ENCODE measurements around the gene CSPG4.
A peak's percentile ranks its signal among the peaks of the same experiment; 100 is the strongest.
"Not testable (repeated sequence)": the region's sequence is repeated elsewhere in the genome, so short reads cannot be mapped to it uniquely, and the experiment has no call there.

Gene CSPG4

DNA sequence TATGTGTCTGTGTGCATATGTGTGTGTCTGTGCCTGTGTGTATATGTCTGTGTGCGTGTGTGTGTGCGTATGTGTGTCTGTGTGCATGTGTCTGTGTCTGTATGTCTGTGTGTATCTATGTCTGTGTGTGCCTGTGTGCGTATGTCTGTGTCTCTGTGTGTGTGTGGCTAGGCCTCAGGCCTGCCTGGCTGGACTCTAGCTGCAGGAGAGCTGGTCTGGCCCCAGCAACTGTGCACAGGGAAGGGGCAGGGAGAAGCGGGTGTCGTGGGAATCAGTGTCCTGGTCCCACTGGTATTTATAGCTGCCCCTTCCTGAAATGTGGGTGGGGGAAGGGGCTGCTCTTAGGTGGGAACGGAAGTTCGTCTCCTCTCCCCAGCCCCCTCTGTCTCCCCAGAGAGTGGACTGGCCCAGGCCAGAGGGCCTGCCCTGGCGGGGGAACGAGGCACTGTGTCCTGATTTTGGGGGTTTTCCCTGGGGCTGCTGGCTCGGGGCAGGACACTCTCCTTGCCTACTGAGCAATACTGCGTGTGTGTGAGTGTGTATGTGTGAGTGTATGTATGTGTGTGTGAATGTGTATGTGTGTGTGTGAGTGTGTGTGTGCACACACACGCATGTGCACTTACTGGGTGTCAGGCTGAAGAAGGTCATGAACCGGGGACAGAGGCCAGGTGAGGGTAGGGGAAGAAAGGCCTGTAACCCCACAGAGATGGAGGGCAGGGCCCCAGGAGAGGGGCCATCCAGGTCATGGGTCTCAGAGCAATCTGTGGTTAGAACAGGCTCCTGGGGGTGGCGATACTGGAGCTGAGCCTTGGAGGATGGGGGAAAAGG is 6.6 kb downstream of the CSPG4 start:
- DNase-seq (ENCODE audit: low read depth, low spot score): no peak

- not testable (repeated sequence) for DNase-seq (ENCODE audit: low read depth, low spot score)
Measured at GRCh38 chr15:75705375-75705774, 7.3 kb downstream of the CSPG4 start.

DNA sequence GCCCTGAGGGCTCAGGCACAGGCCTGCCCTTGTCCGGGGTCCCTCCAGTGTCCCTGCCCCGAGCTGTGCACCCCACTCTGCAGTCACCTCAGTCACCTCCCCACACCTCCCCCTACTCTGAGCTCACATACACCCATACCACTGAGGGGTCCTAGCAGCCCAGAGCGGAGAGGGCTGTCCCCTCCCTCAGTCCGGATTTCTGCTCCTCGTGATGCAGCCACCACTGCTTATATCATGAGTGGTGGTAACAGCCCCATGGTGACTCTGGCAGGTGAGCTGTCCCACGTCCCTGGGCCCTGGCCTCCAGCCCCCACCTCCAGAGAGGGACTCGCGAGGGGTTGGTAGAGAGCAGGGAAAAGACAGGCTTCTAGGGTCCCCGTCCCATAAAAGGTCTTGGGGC is 8.0 kb downstream of the CSPG4 start:
- DNase-seq (ENCODE audit: low read depth, low spot score): no peak

- no peak for DNase-seq (ENCODE audit: low read depth, low spot score)
Measured at GRCh38 chr15:75704263-75704615, 8.4 kb downstream of the CSPG4 start.

- DNase-seq (ENCODE audit: low read depth, low spot score): not testable (repeated sequence)
Measured at GRCh38 chr15:75703440-75704262, 9.0 kb downstream of the CSPG4 start.

DNA sequence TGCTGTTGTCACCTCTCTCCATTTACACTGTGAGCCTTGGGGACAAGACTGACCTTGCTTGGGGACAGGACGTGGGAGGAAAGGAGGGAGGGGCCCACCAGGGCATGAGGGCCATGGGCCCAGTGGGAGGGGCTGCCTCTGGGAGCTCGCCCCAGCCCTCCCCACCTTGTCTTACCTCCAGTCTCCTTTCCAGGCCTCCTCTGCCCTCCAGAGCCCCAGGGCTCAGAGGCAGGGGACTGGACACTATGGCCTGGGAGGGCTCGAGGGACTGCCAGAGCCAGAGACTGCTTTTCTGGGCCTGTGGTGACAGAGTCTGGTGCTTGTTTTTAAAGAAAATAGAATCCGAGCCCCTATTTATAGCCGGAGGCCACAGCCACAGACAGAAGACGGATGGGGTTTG is 10.2 kb downstream of the CSPG4 start:
- DNase-seq (ENCODE audit: low read depth, low spot score): no peak

DNA sequence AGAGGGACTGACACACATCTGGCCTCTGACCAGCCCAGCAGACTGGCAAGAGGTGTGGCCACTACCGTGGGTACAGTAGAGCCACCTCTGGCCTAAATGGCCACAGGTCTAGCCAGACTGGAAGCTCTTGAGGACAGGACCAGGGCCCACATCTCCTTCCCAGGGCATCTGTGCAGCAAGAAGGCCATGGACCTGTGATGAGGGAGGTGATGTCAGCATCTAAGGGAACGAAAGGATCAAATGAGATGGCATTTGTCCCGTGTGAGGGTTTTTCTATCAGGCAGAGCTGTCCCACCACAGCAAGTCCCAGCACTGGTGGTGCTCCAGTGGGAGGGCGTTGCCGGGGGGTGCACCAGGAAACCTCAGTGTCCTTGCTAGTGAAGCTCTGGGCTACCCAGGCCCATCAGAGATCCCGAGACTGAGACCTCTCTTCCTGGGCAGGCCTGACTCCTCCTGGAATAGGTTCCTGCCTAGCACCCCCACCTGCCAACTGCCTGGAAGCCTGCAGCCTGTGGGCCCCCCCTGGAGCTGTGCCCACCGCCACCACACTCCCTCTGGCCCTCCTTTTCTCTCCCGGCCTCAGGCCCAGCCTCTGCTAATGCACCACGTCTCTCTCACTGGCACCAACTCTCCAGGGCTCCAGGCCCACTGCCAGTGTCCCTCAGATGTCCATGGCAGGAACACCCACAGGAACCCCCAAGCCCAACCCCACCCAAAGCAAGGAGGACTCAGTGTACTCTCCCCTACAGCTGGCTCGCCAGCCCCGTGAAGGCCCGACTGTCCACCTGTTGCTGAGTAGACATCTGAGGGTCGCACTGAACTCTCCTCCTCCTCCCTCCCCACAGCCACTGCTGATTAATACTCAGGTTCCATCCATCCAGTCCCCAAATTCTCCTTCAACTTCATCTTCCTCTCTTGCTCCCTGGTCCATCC is 11.3 kb downstream of the CSPG4 start:
- not testable (repeated sequence) for DNase-seq (ENCODE audit: low read depth, low spot score)

GRCh38 chr15:75699961-75700874 is 12.4 kb downstream of the CSPG4 start:
- DNase-seq (ENCODE audit: low read depth, low spot score): peak; percentile 76

GRCh38 chr15:75699517-75699916 is 13.1 kb downstream of the CSPG4 start:
- DNase-seq (ENCODE audit: low read depth, low spot score): not testable (repeated sequence)

DNA sequence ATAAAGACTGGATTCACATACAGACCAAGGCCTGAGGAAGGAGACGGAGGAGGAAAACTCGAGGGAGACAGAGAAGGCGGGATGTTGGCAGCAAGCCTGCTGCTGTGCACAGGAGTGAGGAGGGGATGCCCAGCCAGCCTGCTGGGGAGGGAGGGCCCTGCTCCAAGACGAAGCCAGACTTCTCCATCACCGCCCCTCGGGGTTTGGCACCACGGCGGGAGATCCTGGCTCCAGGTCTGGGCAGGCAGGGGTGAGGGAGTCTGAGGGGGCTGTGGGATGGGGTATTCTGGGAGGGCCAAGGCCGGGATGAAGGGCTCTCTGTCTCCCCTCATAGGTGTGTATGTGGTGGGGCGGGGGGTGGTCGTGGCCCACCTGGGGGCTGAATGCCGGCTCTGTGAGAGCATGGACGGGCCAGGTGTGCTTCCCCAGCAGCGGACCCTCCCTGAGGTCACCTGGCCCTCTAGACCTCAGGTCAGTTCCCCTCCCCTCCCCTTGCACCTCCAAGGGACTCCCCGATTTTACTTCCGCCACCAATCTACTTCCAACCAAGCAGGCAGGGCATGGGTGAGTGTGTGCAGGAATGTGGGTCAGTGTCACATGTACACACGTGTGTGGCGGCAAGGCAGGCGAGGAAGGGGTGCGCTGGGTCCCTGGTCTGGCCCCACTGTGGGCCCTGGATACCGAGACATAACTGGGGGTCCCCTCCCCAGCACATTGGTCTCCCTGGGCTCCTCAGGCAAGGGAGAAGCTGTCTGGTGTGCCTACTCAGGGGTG is 14.5 kb downstream of the CSPG4 start:
- DNase-seq (ENCODE audit: low read depth, low spot score): peak; percentile 48

- peak; percentile 36 for DNase-seq (ENCODE audit: low read depth, low spot score)
Measured at GRCh38 chr15:75697523-75697922, 15.1 kb downstream of the CSPG4 start.

DNA sequence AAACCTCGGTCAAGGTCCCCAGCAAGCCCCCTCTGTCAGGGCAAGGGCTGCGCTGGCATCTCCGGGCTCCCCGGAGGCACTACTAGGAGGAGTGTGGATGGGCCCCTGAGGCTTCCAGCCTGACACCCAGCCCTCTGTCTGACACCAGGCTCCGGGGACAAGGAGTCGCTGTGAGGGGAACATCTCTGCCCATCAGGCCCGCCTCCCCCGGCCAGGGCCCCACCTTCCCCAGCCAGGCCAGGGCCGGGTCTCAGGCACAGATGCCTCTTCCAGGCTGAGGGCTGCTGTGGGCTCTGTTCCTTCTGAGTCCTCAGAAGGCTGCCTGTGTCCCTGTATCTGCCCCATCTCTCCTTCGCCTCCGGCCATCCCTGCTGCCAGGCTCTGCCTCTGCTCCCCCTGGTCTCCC is 15.8 kb downstream of the CSPG4 start:
- DNase-seq (ENCODE audit: low read depth, low spot score): no peak

GRCh38 chr15:75696311-75696720 is 16.3 kb downstream of the CSPG4 start:
- DNase-seq (ENCODE audit: low read depth, low spot score): no peak

DNA sequence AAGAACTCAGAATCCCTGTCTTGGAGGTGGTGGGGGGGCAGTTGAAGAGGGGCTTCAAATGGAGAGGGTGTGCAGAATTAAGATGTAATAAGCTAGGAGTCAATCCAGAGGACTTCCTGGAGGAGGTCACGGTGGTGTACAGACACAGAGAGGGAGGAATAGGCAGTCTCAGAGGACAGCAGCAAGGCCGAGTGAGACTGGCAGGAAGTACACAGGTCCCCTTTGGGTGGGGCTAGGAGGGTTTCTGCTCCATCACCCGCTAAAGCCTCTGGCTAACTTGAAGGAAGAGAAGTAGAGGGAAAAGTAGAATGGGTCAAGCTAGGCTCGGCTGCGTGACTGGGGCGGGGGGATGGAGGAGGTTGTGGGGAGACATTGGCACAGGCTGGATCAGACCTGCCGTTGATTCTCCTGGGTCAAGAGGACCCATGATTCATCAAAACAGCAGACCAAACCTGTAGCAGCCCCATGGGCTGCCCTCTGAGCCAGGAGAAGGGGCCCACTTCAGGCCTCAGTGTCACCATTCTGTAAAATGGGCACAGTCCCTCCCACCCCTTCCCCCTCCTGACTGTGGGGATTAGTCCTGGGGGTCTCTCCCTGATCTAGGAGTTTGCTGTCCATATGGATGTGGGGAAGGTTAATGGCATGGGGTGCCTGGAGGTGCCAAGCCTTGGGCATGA is 16.9 kb downstream of the CSPG4 start:
- DNase-seq (ENCODE audit: low read depth, low spot score): no peak

GRCh38 chr15:75695220-75695619 is 17.4 kb downstream of the CSPG4 start:
- DNase-seq (ENCODE audit: low read depth, low spot score): no peak

DNA sequence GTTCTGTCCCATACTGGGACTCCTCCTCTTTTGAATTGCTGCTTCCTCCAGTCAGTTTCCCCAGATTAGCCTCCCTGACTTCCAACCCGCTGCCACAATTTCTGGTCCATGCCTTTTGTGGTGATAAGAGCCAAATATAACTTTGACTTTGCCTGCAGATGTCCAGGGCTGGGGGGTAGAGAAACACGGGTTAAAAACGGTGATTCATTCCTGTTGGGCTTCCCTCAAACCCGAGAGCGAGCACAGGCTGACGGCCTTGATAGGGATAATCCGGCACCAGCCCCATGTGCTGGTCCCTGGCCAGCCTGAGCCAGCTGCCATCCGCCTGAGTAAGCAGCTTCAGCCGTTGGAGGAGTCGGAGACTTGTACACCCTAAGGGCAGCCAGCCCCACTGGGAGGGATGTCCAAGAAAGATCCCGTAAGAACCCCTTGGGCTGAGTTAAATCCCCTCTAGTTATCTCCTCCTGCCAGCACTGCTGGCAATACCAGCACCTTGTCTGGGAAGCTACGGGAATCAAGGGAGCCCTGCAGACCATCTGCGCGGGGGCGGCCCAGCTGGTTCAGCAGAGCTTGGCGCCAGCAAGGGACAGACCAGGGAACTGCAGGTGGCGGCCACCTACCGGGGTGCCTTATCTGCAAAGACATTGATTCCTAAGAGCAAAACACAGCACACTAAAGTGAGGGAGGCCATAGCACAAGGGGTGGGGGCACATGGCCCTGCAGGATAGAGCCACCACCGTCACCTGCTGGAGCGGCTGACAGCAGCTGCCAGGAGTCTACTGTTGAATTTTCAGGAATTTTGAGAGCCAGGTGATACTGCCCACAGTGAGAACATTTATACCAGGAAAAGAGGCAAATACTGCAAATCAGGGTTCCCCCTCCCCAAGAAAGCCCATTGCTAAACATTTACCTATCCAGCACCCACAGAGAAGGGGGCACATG is 18.1 kb downstream of the CSPG4 start:
- peak; percentile 98 for DNase-seq (ENCODE audit: low read depth, low spot score)

DNA sequence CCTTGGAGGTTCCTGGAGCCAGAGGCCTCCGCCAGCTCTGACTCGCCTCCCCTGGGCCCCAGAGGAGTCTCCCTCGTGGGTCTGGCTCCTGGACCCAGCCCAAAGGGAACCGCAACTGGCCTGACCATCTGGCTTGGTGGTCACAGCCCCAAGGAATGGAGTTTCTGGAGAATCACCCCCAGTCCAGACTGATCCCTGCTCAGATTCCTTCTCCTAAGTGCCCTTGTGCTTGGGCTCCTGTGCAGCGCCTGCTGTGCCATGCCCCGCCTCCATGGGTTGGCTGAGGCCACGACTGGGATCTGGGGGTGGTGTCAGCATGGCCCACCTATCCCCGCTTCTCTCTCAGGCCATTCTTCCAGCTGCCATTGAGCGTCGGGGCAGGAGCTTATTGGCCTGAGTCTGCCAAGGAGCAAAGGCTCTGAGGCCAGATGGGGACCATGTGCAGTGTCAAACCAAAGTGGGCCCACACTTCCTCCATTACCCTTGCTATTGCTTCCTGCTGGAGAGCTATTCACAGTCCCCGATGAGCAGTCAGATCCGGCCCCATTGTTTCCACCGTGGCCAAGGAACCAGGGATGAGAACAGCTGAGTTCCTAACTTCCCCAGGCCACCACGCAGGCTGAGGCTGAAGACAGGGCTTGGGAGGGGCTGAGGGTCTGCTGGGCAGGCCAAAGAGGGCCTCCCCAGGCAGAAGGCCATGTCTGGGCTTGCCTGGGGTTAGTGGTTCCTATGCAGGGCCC is 19.0 kb downstream of the CSPG4 start:
- peak; percentile 67 for DNase-seq (ENCODE audit: low read depth, low spot score)

All from astrocyte of the hippocampus (primary cell).